GM12864 (cell line): ENCODE data around the gene PRDM11.

Experiments used
- DNase-seq: peaks from one replicate; pipeline ENCODE4 v3.0.0-alpha.2; 2011; ENCODE audit warnings: low read depth
- H3K4me3 ChIP-seq: 2 replicates; pipeline ENCODE4 v1.5.1; 2011; ENCODE audit warnings: mild to moderate bottlenecking, low read depth, low read length, control low read depth
- TF ChIP-seq, protein P1 (sequence below): IDR thresholded peaks from 2 replicates; pipeline ENCODE4 v1.5.1; 2011; ENCODE audit warnings: low read depth, mild to moderate bottlenecking, moderate library complexity, low read length, control low read depth, inconsistent platforms; ENCODE audit errors: missing control alignments

The PRDM11 gene

DNA sequence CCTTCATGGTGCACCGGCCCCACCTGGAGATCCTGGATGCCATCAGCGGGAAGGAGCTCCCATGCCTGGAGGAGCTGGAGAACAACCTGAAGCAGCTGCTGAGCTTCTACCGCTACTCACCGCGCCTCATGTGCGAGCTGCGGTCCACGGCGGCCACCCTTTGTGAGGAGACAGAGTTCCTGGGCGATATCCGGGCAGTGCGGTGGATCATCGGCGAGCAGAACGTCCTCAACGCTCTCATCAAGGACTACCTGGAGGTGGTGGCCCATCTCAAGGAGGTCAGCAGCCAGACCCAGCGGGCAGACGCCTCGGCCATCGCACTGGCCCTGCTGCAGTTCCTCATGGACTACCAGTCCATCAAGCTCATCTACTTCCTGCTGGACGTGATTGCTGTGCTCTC, 80.5 kb downstream of the PRDM11 start:
- TF ChIP-seq, protein P1, sequence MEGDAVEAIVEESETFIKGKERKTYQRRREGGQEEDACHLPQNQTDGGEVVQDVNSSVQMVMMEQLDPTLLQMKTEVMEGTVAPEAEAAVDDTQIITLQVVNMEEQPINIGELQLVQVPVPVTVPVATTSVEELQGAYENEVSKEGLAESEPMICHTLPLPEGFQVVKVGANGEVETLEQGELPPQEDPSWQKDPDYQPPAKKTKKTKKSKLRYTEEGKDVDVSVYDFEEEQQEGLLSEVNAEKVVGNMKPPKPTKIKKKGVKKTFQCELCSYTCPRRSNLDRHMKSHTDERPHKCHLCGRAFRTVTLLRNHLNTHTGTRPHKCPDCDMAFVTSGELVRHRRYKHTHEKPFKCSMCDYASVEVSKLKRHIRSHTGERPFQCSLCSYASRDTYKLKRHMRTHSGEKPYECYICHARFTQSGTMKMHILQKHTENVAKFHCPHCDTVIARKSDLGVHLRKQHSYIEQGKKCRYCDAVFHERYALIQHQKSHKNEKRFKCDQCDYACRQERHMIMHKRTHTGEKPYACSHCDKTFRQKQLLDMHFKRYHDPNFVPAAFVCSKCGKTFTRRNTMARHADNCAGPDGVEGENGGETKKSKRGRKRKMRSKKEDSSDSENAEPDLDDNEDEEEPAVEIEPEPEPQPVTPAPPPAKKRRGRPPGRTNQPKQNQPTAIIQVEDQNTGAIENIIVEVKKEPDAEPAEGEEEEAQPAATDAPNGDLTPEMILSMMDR, result no peak
- no peak overlapping the region for H3K4me3 ChIP-seq
- DNase-seq, result no peak

- no peak for DNase-seq
- H3K4me3 ChIP-seq, result no peak overlapping the region
- TF ChIP-seq, protein P1, result no peak
These were observed 81.4 kb downstream of the PRDM11 start for GRCh38 chr11:45227836-45228235.

DNA sequence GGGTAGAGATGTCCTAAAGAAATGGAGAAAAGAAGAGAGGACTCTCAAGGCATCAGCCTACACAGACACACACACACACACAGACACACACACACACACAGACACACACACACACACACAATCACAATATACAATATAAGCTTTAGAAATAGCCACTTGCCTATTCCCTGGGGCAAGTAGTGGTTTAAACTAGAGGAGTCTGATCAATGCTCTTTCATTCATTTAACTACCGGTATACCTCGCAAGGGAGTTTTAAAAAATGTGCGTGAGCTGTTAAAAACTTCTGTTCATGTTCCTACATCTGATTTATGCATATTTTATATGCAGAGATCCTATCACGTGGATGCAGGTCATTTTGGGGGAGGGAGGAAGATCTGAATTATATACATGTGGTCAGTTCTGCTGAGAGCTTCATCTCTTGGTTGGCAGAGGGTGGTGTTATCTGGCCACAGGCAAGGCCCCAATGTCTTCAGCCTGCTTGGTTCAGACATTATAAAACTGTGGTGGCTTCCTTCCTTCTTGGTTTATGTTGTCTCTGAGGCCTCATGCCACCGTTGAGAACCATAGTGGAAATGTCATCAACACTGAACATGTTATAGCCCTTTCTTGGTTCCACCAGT, 83.1 kb downstream of the PRDM11 start:
- no peak overlapping the region for H3K4me3 ChIP-seq
- no peak for DNase-seq
- TF ChIP-seq, protein P1, result no peak

DNA sequence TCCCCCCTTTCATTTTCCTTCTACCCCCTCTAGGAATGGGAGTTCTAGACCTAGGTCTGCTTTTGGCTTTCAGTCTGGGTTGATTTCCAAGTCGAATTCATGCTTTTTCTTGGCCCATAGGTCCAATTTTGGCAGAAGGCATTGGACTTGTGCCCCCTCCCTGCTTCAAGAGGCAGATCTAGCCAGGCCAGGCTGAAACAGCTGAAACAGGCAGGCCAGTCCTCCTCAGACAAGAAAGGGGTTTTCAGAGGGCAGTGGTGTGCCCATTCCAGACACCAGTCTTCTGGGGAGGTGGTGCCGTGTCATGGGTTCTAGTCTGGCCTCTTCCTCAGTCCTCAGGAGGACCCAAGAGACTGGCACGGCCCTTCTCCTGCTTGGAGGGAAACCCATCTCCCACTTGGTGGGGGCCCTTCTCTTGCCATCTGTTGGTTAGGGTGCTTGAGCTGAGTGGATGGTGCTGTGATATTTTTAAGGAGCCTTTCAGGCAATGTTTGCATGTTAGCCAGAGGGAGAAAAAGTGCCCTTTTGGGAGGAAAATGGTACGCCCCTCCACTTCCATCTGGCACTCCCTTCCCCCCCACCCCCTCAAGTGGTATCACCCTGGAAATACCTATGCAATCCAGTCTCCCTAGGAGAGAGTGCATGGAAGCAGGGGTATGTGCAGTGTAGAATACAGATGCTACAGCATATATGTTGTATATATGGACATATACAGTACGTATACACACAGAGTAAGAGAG, 86.1 kb downstream of the PRDM11 start:
- no peak for DNase-seq
- TF ChIP-seq, protein P1, result no peak
- no peak overlapping the region for H3K4me3 ChIP-seq

DNA sequence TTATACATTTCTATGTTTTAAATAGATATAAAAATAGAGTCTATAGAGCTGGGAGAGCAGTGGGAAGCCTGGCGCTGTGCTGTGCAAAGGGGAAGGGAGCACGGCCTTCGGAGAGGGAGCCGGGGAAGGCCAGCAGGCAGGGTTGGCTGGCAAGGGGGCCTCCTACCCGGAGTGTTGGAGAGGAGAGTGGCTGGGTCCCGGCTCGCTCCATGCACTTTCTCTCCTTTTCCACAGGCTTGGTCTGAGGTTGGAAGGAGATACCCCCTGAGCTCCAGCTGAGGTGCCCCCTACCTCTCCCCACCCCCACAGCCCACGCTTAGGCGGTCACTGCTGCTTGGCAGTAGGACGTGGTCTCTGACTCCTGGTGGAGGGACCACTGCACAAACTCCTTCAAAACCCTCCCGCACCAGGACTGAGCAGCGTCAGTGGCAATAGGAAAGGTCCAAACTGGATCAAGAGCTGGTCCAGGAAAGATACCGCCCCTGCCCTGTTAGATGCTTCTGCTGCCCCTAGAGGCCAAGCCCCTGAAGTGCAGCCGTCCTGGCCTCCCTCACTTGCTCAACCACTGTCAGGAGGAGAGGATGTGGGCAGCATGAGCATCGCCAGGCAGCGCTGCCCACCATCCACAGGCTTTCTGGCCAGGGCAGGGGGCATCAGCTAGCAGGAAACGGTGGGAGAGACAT, 86.8 kb downstream of the PRDM11 start:
- DNase-seq, result peak; percentile 5
- no peak overlapping the region for H3K4me3 ChIP-seq

DNA sequence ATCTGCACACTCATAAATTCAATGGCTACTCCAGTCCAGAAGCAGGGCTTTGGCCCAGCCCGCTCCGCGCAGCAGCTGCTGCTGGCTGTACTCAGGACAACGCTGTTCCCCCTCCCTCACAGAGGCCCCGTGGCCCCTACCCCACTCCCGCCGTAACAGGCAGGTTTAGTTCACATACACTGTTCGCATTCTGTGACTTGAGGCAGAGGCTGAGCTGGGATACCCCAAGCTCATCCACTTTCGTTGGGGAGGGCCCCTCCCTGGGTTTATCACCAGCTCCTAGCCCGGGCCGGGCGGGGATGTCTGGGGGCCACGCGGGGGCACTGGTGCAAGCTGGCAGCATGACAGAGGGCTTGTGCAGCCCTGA, 87.3 kb downstream of the PRDM11 start:
- DNase-seq, result no peak
- H3K4me3 ChIP-seq, result no peak overlapping the region
- TF ChIP-seq, protein P1, result no peak

More for the DNA sequence above, 86.8 kb downstream of the PRDM11 start:
- TF ChIP-seq, protein P1, result peak; percentile 97
